ENCODE measurements around the gene YPEL2. TPM values are rescaled to one million over a fixed set of nuclear protein-coding genes. Genes with fewer than 3 reads are reported as not detected.

YPEL2 gene
- total RNA-seq, 2 donors from 2014 or later, result 12.8 to 40.3 TPM

GRCh38 chr17:59365383-59365981 is 34.0 kb downstream of the YPEL2 start:
- WGBS, result 53% methylated on average over 4 of the region's 4 CpGs
- no peak for TF ChIP-seq POLR2A (IDR thresholded peaks at IDR 0.05)
- TF ChIP-seq POLR2AphosphoS5 (IDR thresholded peaks at IDR 0.05), result no peak
- DNase-seq (ENCODE audit: low spot score), result no peak
- H3K4me3 ChIP-seq, result no peak overlapping the region
- intact Hi-C loops (cut with DNase I), result loop anchor here (5.0 kb wide), 1 partner anchor 33 kb away; the partner anchor contains the start of gene YPEL2
- no peaks in the 10 kb centered on the region for H3K36me3 ChIP-seq
- no peaks in the 10 kb centered on the region for H3K27me3 ChIP-seq (replicated peaks; ENCODE audit: insufficient read depth)
- peaks cover 46% of the 10 kb centered on the region for H3K4me1 ChIP-seq (replicated peaks)
- H3K9me3 ChIP-seq, result no peaks in the 10 kb centered on the region
- peak overlapping the region; percentile 79 to 83 for H3K27ac ChIP-seq

GRCh38 chr17:59366040-59366757 is 34.7 kb downstream of the YPEL2 start:
- H3K4me1 ChIP-seq (replicated peaks), result peaks cover 53% of the 10 kb centered on the region
- intact Hi-C loops (cut with DNase I), result loop anchor here (5.0 kb wide), 1 partner anchor 34 kb away; the partner anchor contains the start of gene YPEL2

GRCh38 chr17:59366773-59367656 is 35.6 kb downstream of the YPEL2 start:
- Histone ChIP-seq H3K4me1 (replicated peaks) (peaks cover 59% of the 10 kb centered on the region), H3K4me3 (no peak overlapping the region), H3K27me3 (replicated peaks; ENCODE audit: insufficient read depth) (no peaks in the 10 kb centered on the region), H3K27ac (peak overlapping the region; percentile 79 to 83), H3K9me3 (no peaks in the 10 kb centered on the region), H3K36me3 (no peaks in the 10 kb centered on the region)
- 10% methylated on average over 8 of the region's 8 CpGs for WGBS
- intact Hi-C loops (cut with DNase I), result loop anchor here (5.0 kb wide), 1 partner anchor 35 kb away; the partner anchor contains the start of gene YPEL2
- DNase-seq (ENCODE audit: low spot score), result peak; percentile 84
- TF ChIP-seq POLR2A (IDR thresholded peaks at IDR 0.05) (no peak), POLR2AphosphoS5 (IDR thresholded peaks at IDR 0.05) (peak; percentile 88)

More at GRCh38 chr17:59366040-59366757, 34.7 kb downstream of the YPEL2 start:
- Histone ChIP-seq H3K9me3 (no peaks in the 10 kb centered on the region), H3K36me3 (no peaks in the 10 kb centered on the region), H3K4me3 (no peak overlapping the region), H3K27me3 (replicated peaks; ENCODE audit: insufficient read depth) (no peaks in the 10 kb centered on the region), H3K27ac (peak overlapping the region; percentile 79 to 83)
- TF ChIP-seq POLR2AphosphoS5 (IDR thresholded peaks at IDR 0.05) (no peak), POLR2A (IDR thresholded peaks at IDR 0.05) (no peak), CTCF (IDR thresholded peaks at IDR 0.05) (no peak)
- WGBS, result 37% methylated on average over 10 of the region's 10 CpGs
- DNase-seq (ENCODE audit: low spot score), result no peak

GRCh38 chr17:59367657-59368045 is 36.2 kb downstream of the YPEL2 start:
- Histone ChIP-seq H3K4me1 (replicated peaks) (peaks cover 60% of the 10 kb centered on the region), H3K9me3 (no peaks in the 10 kb centered on the region), H3K27ac (peak overlapping the region; percentile 79 to 83), H3K36me3 (no peaks in the 10 kb centered on the region), H3K4me3 (no peak overlapping the region), H3K27me3 (replicated peaks; ENCODE audit: insufficient read depth) (no peaks in the 10 kb centered on the region)
- no peak for TF ChIP-seq POLR2A (IDR thresholded peaks at IDR 0.05)
- TF ChIP-seq CTCF (IDR thresholded peaks at IDR 0.05), result no peak
- DNase-seq (ENCODE audit: low spot score), result no peak
- intact Hi-C loops (cut with DNase I), result loop anchor here (5.0 kb wide), 1 partner anchor 35 kb away; the partner anchor contains the start of gene YPEL2
- WGBS, result 55% methylated on average over 1 of the region's 1 CpG

GRCh38 chr17:59368218-59368857 is 36.9 kb downstream of the YPEL2 start:
- peak overlapping the region in 1 of 2 donors; percentile 83 for H3K27ac ChIP-seq
- H3K9me3 ChIP-seq, result no peaks in the 10 kb centered on the region
- peaks cover 62% of the 10 kb centered on the region for H3K4me1 ChIP-seq (replicated peaks)
- TF ChIP-seq POLR2A (IDR thresholded peaks at IDR 0.05) (no peak), CTCF (IDR thresholded peaks at IDR 0.05) (no peak), POLR2AphosphoS5 (IDR thresholded peaks at IDR 0.05) (no peak)
- intact Hi-C loops (cut with DNase I), result loop anchor here (5.0 kb wide), 1 partner anchor 36 kb away; the partner anchor contains the start of gene YPEL2
- H3K4me3 ChIP-seq, result no peak overlapping the region
- 73% methylated on average over 7 of the region's 7 CpGs for WGBS
- no peaks in the 10 kb centered on the region for H3K27me3 ChIP-seq (replicated peaks; ENCODE audit: insufficient read depth)
- no peaks in the 10 kb centered on the region for H3K36me3 ChIP-seq
- DNase-seq (ENCODE audit: low spot score), result no peak

Data from prostate gland (tissue), 2 donors.